Measurements from ENCODE around the gene LRP1-AS.

LRP1-AS gene

GRCh38 chr12:57138526-57139272, 8.7 kb downstream of the LRP1-AS start:
- peaks cover 49 to 55% (median 53%) of the 10 kb centered on the region in 3 donors for H3K36me3 ChIP-seq
- H3K4me1 ChIP-seq, result peaks cover 0 to 90% (median 45%) of the 10 kb centered on the region in 4 donors
- TF ChIP-seq CTCF (IDR thresholded peaks at IDR 0.05), result no peak
- peak; percentile 92 to 93 for DNase-seq
- H3K9me3 ChIP-seq, result no peaks in the 10 kb centered on the region
- no peak overlapping the region for H3K4me3 ChIP-seq
- H3K27ac ChIP-seq, result peak overlapping the region; percentile 95 to 99
- intact Hi-C loops (cut with DNase I; ENCODE audit: low total_unique reads), result no loop called here
- no peaks in the 10 kb centered on the region for H3K27me3 ChIP-seq

- DNase-seq, result no peak
- H3K4me1 ChIP-seq, result peaks cover 0 to 99% (median 71%) of the 10 kb centered on the region in 4 donors
- no peak for TF ChIP-seq CTCF (IDR thresholded peaks at IDR 0.05)
- peaks cover 19 to 26% (median 24%) of the 10 kb centered on the region in 3 donors for H3K36me3 ChIP-seq
- no peaks in the 10 kb centered on the region for H3K9me3 ChIP-seq
- intact Hi-C loops (cut with DNase I; ENCODE audit: low total_unique reads), result no loop called here
- H3K27me3 ChIP-seq, result no peaks in the 10 kb centered on the region
- peak overlapping the region; percentile 24 to 35 for H3K4me3 ChIP-seq
- peak overlapping the region; percentile 95 to 99 for H3K27ac ChIP-seq
These were observed 11.7 kb downstream of the LRP1-AS start for GRCh38 chr12:57135527-57136326.

GRCh38 chr12:57134949-57135348, 12.5 kb downstream of the LRP1-AS start:
- intact Hi-C loops (cut with DNase I; ENCODE audit: low total_unique reads), result no loop called here
- peak overlapping the region; percentile 95 to 99 for H3K27ac ChIP-seq
- peak overlapping the region in 1 of 2 donors; percentile 35 for H3K4me3 ChIP-seq
- H3K9me3 ChIP-seq, result no peaks in the 10 kb centered on the region
- TF ChIP-seq CTCF (IDR thresholded peaks at IDR 0.05), result no peak
- H3K27me3 ChIP-seq, result no peaks in the 10 kb centered on the region
- peak in 1 of 2 donors; percentile 37 for DNase-seq
- H3K4me1 ChIP-seq, result peaks cover 0 to 100% (median 78%) of the 10 kb centered on the region in 4 donors
- H3K36me3 ChIP-seq, result peaks cover 12 to 18% (median 16%) of the 10 kb centered on the region in 3 donors

GRCh38 chr12:57133916-57134315, 13.5 kb downstream of the LRP1-AS start:
- H3K27me3 ChIP-seq, result no peaks in the 10 kb centered on the region
- TF ChIP-seq CTCF (IDR thresholded peaks at IDR 0.05), result no peak
- H3K4me1 ChIP-seq, result peaks cover 0 to 90% (median 76%) of the 10 kb centered on the region in 4 donors
- intact Hi-C loops (cut with DNase I; ENCODE audit: low total_unique reads), result no loop called here
- H3K36me3 ChIP-seq, result peaks cover 1 to 7% (median 5%) of the 10 kb centered on the region in 3 donors
- H3K27ac ChIP-seq, result peak overlapping the region; percentile 95 to 99
- H3K9me3 ChIP-seq, result no peaks in the 10 kb centered on the region
- peak in 1 of 2 donors; percentile 92 for DNase-seq
- peak overlapping the region; percentile 94 to 96 for H3K4me3 ChIP-seq

GRCh38 chr12:57133013-57133569, 14.3 kb downstream of the LRP1-AS start:
- intact Hi-C loops (cut with DNase I; ENCODE audit: low total_unique reads), result no loop called here
- TF ChIP-seq CTCF (IDR thresholded peaks at IDR 0.05), result no peak
- peak overlapping the region; percentile 94 to 96 for H3K4me3 ChIP-seq
- no peaks in the 10 kb centered on the region for H3K27me3 ChIP-seq
- H3K4me1 ChIP-seq, result peaks cover 0 to 82% (median 71%) of the 10 kb centered on the region in 4 donors
- peak overlapping the region; percentile 95 to 99 for H3K27ac ChIP-seq
- no peak for DNase-seq
- no peaks in the 10 kb centered on the region for H3K36me3 ChIP-seq
- H3K9me3 ChIP-seq, result no peaks in the 10 kb centered on the region
